Measurements from ENCODE around the gene TNRC6C.

GRCh38 chr17:77915594-77916021 lies 42.9 kb upstream of the TNRC6C start:
- TF ChIP-seq CTCF (conservative IDR thresholded peaks at IDR 0.05) (no peak), ZFX (IDR thresholded peaks at IDR 0.05) (no peak)
